Measurements from ENCODE around the gene MYLIP.
A peak's percentile ranks its signal among the peaks of the same experiment; 100 is the strongest.

MYLIP gene

DNA sequence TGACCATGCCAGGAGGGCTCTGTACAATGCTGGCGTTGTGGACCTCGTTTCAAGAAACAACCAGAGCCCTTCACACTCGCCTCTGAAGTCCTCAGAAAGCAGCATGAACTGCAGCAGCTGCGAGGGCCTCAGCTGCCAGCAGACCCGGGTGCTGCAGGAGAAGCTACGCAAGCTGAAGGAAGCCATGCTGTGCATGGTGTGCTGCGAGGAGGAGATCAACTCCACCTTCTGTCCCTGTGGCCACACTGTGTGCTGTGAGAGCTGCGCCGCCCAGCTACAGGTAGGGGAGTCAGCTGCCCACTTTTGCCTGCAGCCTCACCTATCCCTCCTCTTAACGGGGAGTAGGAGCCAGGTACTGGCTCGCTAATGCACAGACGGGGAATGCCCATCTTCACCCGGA lies 16.2 kb downstream of the MYLIP start:
- DNase-seq = no peak

DNA sequence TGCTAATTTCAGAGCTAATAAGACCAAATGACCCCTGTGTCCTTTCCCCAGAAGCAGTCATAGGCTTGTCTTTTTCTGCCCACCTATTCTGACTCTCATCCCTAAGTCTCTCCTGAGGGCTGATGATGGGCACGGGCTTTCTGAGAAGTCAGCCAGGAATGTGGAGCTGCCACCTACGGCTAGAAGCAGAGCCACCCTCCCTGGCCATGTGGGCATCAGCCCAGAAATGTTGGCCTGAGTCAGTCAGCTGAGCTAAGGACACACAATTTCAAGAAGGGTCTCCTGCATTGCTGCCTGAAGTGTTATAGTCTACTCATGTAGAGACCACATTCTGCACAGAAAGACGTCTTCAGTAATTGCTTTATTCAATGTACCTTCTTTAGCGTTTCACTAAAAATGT lies 17.1 kb downstream of the MYLIP start:
- DNase-seq = no peak

DNA sequence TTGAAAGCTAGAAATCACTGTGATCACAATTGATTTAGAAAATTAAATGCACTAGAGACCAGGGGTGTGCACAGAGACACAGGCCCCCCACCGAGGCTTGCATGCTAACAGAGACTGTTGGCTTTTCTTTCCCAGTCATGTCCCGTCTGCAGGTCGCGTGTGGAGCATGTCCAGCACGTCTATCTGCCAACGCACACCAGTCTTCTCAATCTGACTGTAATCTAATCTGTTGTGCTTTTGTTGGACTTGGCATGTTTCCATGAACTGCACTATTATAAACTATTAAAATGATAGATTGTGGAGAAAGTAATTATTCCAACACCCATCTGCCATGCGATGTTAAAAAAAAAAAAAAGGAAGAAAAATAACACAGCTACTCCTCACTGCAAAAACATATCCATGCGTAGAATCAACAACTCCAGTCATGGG lies 17.7 kb downstream of the MYLIP start:
- no peak for DNase-seq

DNA sequence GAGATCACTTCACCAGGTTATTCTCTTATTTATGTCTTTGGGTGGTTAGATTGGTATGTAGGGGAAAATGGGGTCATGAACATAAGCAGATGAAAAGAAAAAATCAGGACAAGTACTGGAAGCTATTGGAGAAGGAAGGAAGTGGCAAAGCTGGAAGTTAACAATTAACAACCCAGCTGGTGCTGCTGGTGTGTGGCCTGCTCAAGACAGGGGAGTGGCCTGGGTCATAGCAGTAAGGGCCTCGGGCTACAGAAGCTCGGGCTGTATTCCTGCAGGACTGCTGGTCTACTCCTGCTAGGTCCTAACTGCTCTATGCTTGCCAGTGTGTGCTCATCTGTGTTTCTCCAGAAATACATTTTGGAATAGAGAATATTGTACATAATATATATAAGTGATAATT lies 19.6 kb downstream of the MYLIP start:
- DNase-seq = no peak

DNA sequence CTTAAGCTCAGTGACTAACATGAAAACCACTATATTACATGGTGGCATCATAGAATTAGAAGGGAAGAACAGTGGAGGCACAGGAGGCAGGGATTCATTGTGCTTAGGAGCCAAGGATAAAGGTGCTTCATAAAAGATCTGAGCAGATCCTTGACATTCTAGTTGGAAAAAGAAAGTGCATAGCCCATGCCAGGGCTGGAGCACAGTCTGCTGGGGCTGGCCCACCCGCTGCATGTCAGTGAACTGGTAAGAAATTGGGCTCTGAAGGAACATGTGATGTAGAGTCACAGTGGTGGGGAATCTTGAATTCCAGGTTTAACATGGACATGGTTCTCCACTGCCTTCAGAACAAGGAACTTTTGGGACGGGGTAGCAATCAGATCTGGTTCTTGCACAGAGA lies 20.4 kb downstream of the MYLIP start:
- no peak for DNase-seq

DNA sequence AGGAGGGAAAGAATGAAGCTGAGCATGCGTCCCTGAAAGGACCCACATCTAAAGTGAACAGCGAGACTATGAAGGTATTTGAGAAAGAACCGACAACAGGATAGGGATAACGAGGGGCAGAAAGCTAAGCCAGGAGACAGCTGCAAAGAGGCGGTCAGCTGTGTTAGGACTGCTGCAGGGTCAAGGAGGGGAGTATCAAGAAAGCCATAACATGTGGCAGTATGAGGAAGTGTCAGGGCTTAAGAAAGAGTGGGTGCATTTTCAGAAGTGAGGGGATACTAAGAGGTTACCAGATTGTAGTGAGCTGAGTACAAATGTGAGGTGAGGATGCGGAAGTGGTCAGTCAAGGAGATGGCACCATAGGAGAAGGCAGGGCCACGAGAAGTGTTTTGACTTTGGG lies 21.2 kb downstream of the MYLIP start:
- no peak for DNase-seq

DNA sequence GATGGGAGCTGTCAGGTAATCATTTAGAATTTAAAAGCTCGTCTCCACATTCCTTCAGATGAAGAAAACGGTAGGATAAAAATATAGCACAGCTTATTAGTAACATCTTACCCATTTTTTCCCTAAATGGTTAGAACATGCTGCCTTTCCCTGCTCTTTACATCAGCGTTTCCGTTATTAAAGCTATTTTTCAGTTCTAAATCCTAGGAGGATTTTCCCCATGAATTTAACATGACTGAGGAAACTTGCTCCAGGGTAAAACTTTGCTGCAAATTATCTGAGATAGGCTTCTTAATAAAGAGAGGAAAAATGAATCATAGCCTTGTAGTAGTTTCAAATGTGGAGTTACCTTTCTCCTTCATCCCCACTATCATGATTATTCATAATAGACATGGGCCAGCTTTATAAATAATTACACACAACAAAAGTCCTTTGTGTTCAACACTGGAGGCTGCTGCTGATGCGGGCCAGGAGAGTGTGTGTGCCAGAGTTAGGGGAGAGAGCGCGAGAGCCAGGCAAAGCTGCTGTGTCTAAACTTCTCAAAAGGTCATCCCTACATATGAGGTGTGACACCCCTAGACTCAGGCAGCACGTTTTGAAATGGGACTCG lies 24.4 kb downstream of the MYLIP start:
- no peak for DNase-seq

DNA sequence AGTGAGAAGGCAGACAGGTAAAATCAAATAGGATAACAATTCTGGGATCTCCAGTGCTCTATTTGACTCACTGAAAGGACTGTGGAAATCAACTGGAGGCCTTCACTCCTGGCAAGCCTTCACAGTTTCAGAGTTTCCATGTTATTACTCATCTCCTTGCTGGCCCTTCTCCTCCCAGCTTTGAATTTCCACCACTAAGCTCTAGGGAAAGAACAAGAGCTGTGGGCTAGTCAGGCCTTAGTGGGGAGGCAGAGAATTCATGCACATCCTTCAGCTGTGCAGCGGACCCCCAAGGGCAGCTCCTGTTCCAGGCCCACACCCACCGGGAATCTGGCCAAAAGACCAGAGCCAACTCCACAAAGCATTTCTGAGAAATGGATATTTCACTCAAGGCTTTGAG lies 26.0 kb downstream of the MYLIP start:
- DNase-seq = no peak

DNA sequence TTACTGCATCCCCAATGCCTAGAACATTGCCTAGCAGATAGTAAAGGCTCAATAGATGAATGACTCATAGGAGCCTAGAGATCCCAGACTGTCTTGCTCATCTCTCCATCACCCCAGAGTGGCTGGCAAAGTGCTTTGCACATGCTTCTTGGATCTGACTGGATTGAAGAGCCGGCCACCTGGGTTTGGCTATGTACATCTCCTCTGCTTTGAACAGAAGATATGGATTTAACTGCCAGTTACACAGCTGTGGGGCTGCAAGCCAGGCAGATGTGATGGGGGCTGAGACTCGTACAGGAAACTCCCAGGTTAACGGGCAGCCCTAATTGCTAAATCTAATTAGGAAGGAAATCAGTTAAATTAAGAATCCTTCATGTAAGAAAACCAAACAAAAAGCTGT lies 28.6 kb downstream of the MYLIP start:
- DNase-seq = no peak

DNA sequence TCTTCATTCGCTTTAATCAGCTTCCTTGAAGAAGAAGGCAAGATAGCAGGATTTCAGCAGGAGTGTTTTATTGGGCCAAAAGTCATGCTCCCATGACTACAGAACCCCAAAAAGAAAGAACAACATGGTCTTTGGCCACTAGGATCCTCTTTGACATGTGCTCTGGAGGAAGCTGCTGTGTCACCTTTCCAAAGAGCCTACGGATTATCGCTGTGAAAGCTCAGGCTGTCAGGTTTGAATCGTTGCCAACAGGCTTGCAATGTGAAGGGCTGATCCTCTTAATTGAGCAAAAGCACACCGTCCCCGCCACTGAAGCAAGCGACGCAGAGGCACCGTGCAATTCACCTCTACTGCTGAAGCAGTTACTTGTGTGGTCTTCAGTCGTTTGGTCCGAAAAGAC lies 29.0 kb downstream of the MYLIP start:
- no peak for DNase-seq

DNA sequence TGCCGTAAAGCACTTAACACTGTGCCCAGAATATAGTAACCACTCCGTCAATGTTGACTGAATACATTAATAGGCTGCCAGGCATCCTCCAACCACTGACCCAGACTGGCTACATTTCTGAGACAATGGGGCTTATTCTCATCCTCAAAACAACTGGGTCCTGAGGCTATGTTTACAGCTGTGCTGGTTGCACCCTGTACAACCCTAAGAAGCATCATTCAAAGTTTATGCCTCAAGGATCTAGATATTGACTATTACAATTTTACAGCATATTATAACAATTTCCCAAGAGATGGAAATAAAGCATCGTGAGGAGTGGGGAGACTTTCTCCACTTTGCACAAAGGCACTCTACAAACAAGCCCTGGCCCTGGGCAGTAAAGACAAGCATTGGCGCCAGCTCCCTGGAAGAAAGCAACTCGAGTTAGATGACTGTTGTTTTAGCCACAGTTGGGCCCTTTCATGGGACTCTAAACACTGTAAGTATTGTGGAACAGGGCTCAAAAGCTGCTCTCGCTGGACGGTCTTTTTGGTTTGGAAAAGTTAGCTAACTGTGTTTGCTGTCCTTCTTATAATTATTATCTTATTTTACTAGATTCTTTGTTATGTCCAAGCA lies 30.2 kb downstream of the MYLIP start:
- no peak for DNase-seq

DNA sequence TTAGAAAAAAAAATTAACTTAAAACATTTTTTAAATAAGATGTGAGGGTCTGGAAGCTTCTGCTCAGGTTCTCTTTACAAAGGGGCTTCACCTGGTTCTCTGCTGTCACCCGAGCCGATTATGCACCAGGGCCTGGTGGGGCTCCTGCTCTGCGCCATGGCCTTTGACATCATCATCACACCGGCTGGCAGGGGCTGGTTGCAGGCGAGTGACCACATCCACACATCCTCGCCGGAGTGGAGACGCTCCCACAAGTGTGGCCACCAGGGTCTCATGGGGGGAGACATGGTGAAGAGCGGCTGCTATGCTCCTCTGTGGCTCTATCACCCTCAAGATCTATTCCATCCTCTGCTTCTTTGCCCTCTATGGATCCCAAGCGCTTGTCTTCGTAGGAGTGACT lies 31.9 kb downstream of the MYLIP start:
- no peak for DNase-seq

DNA sequence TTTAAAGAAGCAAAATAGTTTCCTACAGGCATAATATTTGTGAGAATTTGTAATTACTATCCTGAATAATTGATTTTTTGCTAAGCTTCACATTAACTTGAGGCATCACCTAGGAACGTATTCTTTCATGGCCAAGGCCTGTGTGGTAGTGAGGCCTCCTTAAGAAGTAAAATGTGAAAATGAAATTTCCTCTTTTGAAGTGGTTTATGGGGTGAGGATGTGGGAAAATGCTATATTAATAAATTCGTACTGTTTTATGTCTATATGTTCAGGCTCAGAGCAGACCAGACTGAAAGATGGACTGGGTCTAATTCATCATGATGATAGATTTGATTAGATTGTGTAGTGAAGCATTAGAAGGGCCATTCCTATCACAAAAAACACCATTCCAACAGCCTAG lies 33.1 kb downstream of the MYLIP start:
- DNase-seq = no peak

DNA sequence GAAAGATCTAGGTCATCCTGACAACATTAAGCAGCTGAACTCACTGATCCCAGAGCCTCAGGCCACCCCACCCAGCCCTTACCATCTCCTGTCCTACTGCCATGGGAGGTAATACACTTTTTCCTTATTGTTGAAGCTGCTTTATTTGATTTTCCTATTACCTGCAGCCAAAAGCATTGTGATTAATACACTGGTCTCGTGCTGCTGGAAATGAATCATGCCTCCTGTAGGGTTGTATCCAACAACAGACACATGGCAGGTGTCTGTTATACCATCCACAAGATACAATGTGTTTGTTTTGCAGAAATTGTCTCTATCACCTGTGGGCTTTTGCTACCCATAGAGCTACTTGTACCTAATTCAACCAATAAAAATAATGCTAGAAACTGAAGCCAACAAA lies 34.2 kb downstream of the MYLIP start:
- no peak for DNase-seq

DNA sequence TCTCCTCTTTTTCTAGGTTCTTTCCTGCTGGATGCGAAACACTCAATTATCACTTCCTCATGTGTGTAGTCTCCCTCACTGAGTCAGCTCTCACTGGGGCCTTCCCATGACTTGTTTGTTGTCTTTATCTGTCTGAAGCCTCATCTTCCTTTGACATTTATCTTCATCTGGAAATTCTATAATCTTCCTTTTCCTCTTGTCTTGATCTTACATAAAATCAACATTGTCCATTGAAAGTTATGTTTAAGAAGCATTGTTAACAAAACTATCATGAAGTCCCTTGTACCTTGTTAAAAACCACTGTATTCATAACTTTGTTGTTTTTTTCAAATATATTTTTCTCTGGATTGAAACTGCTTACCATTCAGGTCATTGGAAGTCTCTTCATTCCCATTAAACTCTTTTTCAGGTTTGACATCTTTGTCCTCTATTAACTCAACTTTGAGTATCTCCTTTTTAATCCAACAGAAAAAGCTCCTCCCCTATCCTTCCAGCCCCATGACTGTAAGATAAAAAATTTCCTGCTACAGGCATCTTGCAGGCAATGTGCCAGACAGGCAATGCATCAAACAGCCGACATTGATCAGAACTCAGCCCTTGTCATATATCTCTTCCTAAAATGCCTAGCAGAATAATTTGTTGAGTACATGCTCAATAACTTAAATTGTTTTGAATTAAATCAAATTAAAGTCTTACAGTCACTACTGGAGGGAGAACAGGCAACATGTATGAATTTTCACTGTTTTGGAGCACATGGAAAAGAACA lies 34.8 kb downstream of the MYLIP start:
- DNase-seq = peak; percentile 11 to 37

DNA sequence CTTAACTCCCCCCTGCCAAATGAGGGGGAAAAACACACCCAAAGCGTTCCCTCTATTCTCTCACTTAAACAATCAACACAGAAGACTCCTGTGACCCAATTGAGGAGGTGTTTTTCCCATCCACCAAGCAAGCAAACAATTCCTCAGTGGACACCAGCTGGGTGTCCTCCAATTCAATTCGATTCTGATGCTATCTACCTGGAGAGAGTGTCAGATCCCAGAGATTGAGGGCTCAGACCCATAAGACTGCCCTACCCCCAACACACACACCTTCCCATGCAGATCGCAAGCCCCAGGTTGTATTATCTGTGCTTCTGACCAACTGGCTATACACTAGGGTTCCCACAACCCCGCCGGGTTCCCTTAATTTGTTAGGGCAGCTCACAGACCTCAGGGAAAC lies 36.8 kb downstream of the MYLIP start:
- no peak for DNase-seq

DNA sequence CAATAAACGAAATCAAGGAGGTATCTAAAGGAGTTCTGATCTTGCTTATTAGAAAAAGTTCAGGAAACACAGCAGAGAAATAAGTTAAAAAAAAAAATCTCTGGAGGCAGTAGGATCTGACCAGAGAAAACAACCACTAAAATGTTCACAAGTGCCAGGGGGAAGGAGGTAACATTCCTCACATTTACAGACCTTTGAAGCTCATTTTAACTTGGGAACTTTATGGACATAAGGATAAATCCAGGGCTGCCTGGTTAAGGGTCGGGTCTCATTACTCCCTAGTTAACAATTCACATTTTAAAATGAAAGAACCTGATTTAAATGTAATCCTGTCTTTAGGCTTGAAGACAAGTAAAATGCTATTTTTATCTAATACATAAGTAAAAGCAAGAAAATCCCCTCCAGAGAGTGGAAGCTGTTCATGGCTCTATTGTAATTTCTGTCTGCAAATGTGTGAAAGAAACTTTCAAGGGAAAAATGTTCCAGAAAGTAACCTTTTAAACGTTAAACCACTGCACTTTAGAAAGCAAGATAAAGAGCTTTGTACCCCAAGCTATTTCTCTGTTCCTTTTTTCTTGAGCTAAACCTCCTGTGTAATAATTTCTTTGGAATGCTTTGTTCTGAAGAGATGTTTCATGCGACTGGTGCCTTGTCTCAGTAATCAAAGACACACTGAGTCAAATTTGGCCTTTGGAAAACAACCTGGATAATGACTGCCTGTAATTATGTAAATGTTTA lies 38.2 kb downstream of the MYLIP start:
- no peak for DNase-seq

DNA sequence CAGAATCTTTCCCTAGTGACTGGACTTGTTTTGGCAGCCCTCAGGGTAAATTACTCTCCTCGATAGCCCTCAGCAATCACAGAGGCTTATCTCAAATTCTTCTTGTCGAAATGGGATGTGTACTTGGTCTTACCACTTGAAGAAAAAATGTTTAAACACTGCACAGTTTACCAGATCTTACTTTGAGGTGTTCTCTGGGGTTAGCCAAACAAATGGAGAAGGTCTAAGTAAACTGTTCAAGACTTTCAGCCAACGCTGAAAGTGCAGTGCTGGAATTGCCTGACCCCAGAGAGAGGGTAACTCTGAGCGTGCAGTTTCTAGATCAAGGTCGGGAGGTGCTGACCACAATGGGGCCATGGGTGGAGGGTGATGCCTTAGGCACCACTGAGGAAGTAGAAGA lies 39.2 kb downstream of the MYLIP start:
- no peak for DNase-seq

DNA sequence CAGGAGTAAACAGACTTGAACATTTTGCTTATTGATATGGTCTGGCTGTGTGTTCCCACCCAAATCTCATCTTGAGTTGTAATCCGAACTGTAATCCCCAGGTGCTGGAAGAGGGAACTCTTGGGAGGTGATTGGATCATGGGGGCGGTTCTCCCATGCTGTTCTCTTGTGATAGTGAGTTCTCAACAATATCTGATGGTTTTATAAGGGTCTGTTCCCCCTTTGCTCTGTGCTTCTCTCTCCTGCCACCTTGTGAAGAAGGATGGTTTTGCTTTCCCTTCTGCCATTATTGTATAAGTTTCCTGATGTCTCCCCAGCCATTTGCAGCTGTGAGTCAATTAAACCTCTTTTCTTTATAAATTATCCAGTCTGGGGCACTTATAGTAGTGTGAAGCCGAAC lies 40.0 kb downstream of the MYLIP start:
- DNase-seq = peak in 1 of 2 donors; percentile 28

DNA sequence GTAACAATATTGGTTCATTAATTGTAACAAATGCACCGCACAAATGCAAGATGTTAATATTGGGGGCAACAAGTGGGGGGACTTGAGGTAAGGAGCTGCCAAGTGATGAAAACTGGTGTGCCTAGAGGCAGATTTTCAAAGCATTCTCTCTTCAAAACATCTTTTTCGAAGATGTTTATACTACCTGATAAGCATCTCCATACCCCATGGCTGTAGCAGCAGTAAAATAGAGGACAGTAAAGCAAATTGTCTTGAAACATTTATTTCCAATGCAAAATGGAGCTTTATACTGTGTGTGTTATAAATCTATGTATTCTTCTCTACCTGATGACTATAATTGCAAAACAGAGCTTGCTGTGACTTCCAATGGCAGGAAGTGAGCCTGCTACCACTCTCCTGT lies 42.5 kb downstream of the MYLIP start:
- no peak for DNase-seq

DNA sequence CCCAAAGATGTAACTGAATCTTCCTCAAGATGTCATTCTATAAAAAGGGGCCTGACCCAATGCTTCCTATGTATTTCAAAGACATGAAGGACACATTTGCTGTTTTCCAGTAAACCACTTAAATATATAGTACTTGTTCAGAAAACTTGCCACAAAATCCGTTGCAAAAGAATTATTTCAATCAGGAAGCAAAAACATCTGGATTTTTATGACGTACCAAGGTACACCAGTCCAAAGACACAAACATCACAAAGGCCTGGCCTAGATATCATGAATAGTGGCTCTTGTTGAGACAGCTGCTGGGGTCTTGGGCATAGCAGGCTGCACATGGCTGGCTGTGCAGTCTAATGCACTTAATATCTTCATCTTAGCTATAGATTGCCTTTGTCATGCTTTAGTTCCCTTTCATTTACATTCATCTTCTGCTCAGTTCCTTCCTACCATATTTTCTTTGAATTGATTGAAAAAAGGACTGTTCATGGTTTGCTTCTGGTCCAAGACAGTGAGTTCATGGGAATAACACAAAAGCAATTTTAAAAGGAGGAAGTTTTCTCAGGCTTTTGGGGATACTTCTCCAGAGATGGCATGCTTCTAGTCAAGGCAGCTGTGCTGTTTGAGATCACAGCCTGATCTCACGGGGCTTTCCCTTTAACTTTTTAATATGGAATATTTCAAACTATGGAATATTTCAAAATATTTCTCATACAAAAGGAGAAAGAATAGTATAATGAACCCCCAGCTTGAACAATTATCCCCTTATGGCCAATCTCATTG lies 44.5 kb downstream of the MYLIP start:
- DNase-seq = no peak

DNA sequence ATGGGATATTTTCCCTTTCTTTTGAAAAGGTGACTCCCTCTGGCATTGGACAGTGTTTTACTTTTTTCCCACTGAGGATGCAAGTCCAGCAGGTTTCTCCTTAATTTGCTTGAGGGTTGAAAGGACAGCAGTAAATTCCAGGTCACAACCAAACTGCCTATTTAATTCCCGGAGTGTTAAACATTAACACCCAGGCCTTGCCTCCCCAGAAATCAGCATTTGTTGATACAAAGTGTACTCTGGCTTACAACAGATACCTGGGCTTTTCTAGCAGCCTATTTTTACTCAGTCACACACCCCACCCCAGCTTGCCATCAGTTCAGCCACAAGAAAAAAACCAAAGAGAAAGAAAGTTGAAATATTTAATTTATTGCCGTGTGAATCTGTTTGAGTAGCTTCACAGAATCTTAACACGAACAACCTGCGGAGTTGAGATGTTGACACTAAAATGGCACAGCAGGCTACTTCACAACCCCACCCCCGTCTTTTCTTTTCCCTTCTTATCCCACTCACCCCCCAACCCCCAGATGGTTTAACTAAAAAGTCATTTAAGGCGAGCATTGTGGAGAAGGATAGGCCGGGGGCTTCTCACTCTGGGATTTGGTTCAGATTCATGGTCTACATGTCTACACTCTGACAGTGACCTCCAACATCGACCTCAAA lies 45.7 kb downstream of the MYLIP start:
- no peak for DNase-seq
